ENCODE results near the gene VIPR2. TPM values are rescaled to one million over a fixed set of nuclear protein-coding genes. Genes with fewer than 3 reads are reported as not detected.

Gene VIPR2
- total and polyA plus RNA-seq, 11 donors = 3.3 to 27.0 (median 18.5) TPM

- H3K4me1 ChIP-seq = peaks cover 0 to 67% (median 38%) of the 10 kb centered on the region in 12 donors
- intact Hi-C loops (cut with DNase I) = loop anchor here in 5 of 10 donors (5.0 kb wide), 1 partner anchor 47 kb away; the partner anchor contains the start of gene VIPR2 (in 5 of the 5)
- H3K36me3 ChIP-seq = no peaks in the 10 kb centered on the region
- TF ChIP-seq CTCF (IDR thresholded peaks at IDR 0.05) (no peak), POLR2A (IDR thresholded peaks at IDR 0.05) (no peak)
- WGBS, 4 donors = 33 to 49% (median 40%) methylated on average over 17 of the region's 17 CpGs
- DNase-seq = peak in 2 of 5 donors; percentile 10 to 63
- H3K4me3 ChIP-seq = peak overlapping the region; percentile 32 to 68 (median 47)
- no peaks in the 10 kb centered on the region for H3K27me3 ChIP-seq
- no peak for ATAC-seq
- H3K9me3 ChIP-seq = no peaks in the 10 kb centered on the region
- peak overlapping the region; percentile 84 to 99 (median 94) for H3K27ac ChIP-seq
Observed at GRCh38 chr7:159094919-159095915, 49.5 kb downstream of the VIPR2 start.

- TF ChIP-seq CTCF (IDR thresholded peaks at IDR 0.05) = no peak
- TF ChIP-seq POLR2A (IDR thresholded peaks at IDR 0.05) = no peak
- Histone ChIP-seq H3K4me1 (peaks cover 0 to 58% (median 32%) of the 10 kb centered on the region in 12 donors), H3K27ac (peak overlapping the region in 11 of 12 donors; percentile 84 to 99 (median 94)), H3K27me3 (no peaks in the 10 kb centered on the region), H3K9me3 (no peaks in the 10 kb centered on the region), H3K36me3 (no peaks in the 10 kb centered on the region), H3K4me3 (peak overlapping the region in 5 of 12 donors; percentile 39 to 62 (median 55))
- peak in 1 of 4 donors; percentile 5 for ATAC-seq
- intact Hi-C loops (cut with DNase I) = no loop called here
- WGBS, 4 donors = 42 to 55% (median 52%) methylated on average over 14 to 16 of the region's 16 CpGs
- peak in 1 of 5 donors; percentile 5 for DNase-seq
Observed at GRCh38 chr7:159094023-159094740, 50.5 kb downstream of the VIPR2 start.

GRCh38 chr7:159093351-159093971 lies 51.2 kb downstream of the VIPR2 start:
- intact Hi-C loops (cut with DNase I) = no loop called here
- DNase-seq (peak in 2 of 5 donors; percentile 13 to 63), ATAC-seq (no peak)
- Histone ChIP-seq H3K4me3 (no peak overlapping the region), H3K36me3 (no peaks in the 10 kb centered on the region), H3K27me3 (no peaks in the 10 kb centered on the region), H3K9me3 (no peaks in the 10 kb centered on the region), H3K4me1 (peaks cover 0 to 52% (median 25%) of the 10 kb centered on the region in 12 donors), H3K27ac (peak overlapping the region in 9 of 12 donors; percentile 84 to 99 (median 95))
- 76 to 84% (median 77%) methylated on average over 29 to 31 of the region's 31 CpGs for WGBS, 4 donors
- no peak for TF ChIP-seq POLR2A (IDR thresholded peaks at IDR 0.05)
- no peak for TF ChIP-seq CTCF (IDR thresholded peaks at IDR 0.05)
